HepG2 (cell line): Measurements from ENCODE around the gene SLC29A2. TPM values are rescaled to one million over a fixed set of nuclear protein-coding genes. Genes with fewer than 3 reads are reported as not detected.
A peak's percentile ranks its signal among the peaks of the same experiment; 100 is the strongest.

Source experiments
- BORCS8-MEF2B ChIP-seq: sonication (generic); formaldehyde crosslinking; IDR thresholded peaks from 2 replicates; pipeline ENCODE4 v1.8.0; 2022; ENCODE audit warnings: mild to moderate bottlenecking, missing genetic modification reagents
- HNRNPK ChIP-seq: fragments of 200-400 bp; formaldehyde crosslinking; IDR thresholded peaks from 2 replicates; pipeline ENCODE4 v1.6.1; 2018; ENCODE audit warnings: low read length, low read depth, moderate library complexity, mild to moderate bottlenecking; ENCODE audit not compliant: poor library complexity, severe bottlenecking
- ISL2 ChIP-seq: sonication (generic); formaldehyde crosslinking; IDR thresholded peaks from 2 replicates; pipeline ENCODE4 v1.5.0; 2020; ENCODE audit warnings: missing genetic modification reagents
- MEIS2 ChIP-seq: sonication (generic); formaldehyde crosslinking; IDR thresholded peaks from 2 replicates; pipeline ENCODE4 v1.9.0; 2021; ENCODE audit warnings: mild to moderate bottlenecking, missing genetic modification reagents
- PITX1 ChIP-seq: sonication (generic); formaldehyde crosslinking; IDR thresholded peaks from 2 replicates; pipeline ENCODE4 v1.5.1; 2020; ENCODE audit warnings: mild to moderate bottlenecking, missing genetic modification reagents
- POLR2A ChIP-seq, 2 experiments: IDR thresholded peaks; 2 replicates each; pipeline ENCODE4 v1.6.1; 2011; ENCODE audit warnings: low read depth in 2 of 2, low read length in 2 of 2, mild to moderate bottlenecking in 1 of 2, moderate library complexity in 1 of 2; ENCODE audit not compliant: insufficient read depth in 1 of 2
- PRMT3 ChIP-seq: sonication (generic); formaldehyde crosslinking; IDR thresholded peaks from 2 replicates; pipeline ENCODE4 v1.8.1; 2022; ENCODE audit warnings: low read depth, mild to moderate bottlenecking, moderate library complexity, missing genetic modification reagents, borderline replicate concordance
- SMAD3 ChIP-seq: sonication (generic); formaldehyde crosslinking; IDR thresholded peaks from 2 replicates; pipeline ENCODE4 v1.4.0; 2020; ENCODE audit warnings: missing genetic modification reagents
- TFDP1 ChIP-seq: IDR thresholded peaks from 2 replicates; pipeline ENCODE4 v1.6.1; 2016; ENCODE audit warnings: missing compliant biosample characterization, missing genetic modification reagents, borderline replicate concordance
- XRCC5 ChIP-seq: fragments of 200-400 bp; formaldehyde crosslinking; optimal IDR thresholded peaks from 2 replicates; pipeline ENCODE3; 2017; ENCODE audit warnings: mild to moderate bottlenecking, low read length
- ZFX ChIP-seq: sonication (generic); formaldehyde crosslinking; IDR thresholded peaks from 2 replicates; pipeline ENCODE4 v1.4.0; 2020; ENCODE audit warnings: mild to moderate bottlenecking, low read depth, missing genetic modification reagents, moderate library complexity
- ZNF275 ChIP-seq: sonication (generic); formaldehyde crosslinking; IDR thresholded peaks from 2 replicates; pipeline ENCODE4 v1.8.0; 2022; ENCODE audit warnings: missing genetic modification reagents, mild to moderate bottlenecking, inconsistent platforms, borderline replicate concordance
- ZNF382 ChIP-seq: sonication (generic); formaldehyde crosslinking; IDR thresholded peaks from 2 replicates; pipeline ENCODE4 v1.5.0; 2020; ENCODE audit warnings: missing genetic modification reagents, mild to moderate bottlenecking, borderline replicate concordance
- ZNF562 ChIP-seq: sonication (generic); formaldehyde crosslinking; IDR thresholded peaks from 2 replicates; pipeline ENCODE4 v1.8.0; 2022; ENCODE audit warnings: missing genetic modification reagents, borderline replicate concordance
- ZNF724P ChIP-seq: sonication (generic); formaldehyde crosslinking; IDR thresholded peaks from 2 replicates; pipeline ENCODE4 v1.8.0; 2022; ENCODE audit warnings: missing genetic modification reagents, borderline replicate concordance
- ZNF788 ChIP-seq: sonication (generic); formaldehyde crosslinking; IDR thresholded peaks from 2 replicates; pipeline ENCODE4 v1.5.0; 2020; ENCODE audit warnings: mild to moderate bottlenecking, missing genetic modification reagents, borderline replicate concordance
- ZXDC ChIP-seq: sonication (generic); formaldehyde crosslinking; IDR thresholded peaks from 2 replicates; pipeline ENCODE4 v1.5.0; 2020; ENCODE audit warnings: mild to moderate bottlenecking, missing genetic modification reagents
- polyA plus RNA-seq, 8 experiments: library from polyadenylated mRNA; depleted of rRNA in 3 of 8; stranded (reverse) in 7 of 8; unstranded in 1 of 8; fragments of >200 nt; fragmentation: Illumina TruSeq in 4 of 8; extraction: Trizol in 4 of 8; gene quantifications; 2 replicates each; pipeline versions ENCODE4 v1.2.1 to v1.2.3, GENCODE V29; 2011 to 2016; ENCODE audit warnings: low read depth in 4 of 8, missing spikeins in 1 of 8, mixed read lengths in 1 of 8; ENCODE audit not compliant: insufficient read depth in 1 of 8
- total RNA-seq, 5 experiments: library from RNA; depleted of rRNA; stranded (reverse); fragments of >200 nt; fragmentation: Illumina TruSeq; extraction: Trizol; gene quantifications; 2 replicates each; pipeline ENCODE4 v1.2.3, GENCODE V29; 2016; ENCODE audit warnings: low read depth in 1 of 5
- TF ChIP-seq, protein P1 (sequence below): sonication (generic); formaldehyde crosslinking; IDR thresholded peaks from 2 replicates; pipeline ENCODE4 v1.4.0; 2020; ENCODE audit warnings: missing genetic modification reagents
- TF ChIP-seq, protein P2 (sequence below): sonication (generic); formaldehyde crosslinking; IDR thresholded peaks from 2 replicates; pipeline ENCODE4 v1.4.0; 2020; ENCODE audit warnings: missing genetic modification reagents

SLC29A2 gene
- total and polyA plus RNA-seq, 2 of the 13 experiments (the other 11 are each of a cell fraction or from before 2014, with no cell fraction given): 0.63 to 0.66 TPM

DNA sequence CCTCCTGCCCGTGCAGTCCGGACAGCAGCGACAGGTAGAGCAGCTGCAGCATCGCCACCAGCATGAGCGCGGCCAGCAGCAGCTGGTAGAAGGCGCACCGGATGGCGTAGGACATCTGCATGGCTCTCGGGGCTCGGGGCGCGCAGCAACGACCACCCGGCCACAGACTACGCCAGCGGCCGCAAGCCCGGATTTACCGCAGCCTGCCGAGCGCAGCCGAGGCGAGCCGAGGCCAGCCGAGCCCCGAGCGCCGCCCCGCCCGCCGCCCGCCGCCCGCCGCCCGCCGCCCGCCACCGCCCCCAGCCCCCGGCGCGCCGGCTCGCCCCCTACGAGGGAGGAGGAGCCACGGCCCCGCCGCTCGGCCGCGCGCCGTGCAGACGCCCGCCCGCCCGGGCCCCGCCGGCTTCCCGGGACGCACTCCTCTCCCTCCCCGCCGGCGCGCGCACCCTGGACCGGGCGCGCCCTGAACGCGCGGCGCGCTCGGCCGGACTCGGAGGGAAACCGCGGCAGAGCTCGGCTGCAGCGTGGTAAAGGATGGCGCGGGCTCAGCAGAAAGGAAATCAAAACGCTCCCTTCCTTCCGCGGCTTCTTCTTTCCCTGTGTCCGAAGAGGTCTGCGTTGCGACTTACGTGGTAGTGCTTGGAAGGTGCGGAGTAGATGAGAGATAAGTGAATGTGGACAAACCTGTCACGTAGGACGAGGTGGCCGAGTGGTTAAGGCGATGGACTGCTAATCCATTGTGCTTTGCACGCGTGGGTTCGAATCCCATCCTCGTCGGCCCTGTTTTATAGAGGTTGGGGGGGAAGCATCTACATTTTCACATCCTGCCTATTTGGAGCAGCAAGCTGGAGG is 23.9 kb downstream of the SLC29A2 start, which contains the start of gene B4GAT1 (continued):
- TF ChIP-seq ZNF724P (CRISPR knock-in tag): peak; percentile 66; the same call in 1 of the 2 replicates
- TF ChIP-seq TFDP1: no peak
- peak; percentile 79; the same call in 1 of the 2 replicates for TF ChIP-seq SMAD3 (CRISPR knock-in tag)
- no peak for TF ChIP-seq ZNF562 (CRISPR knock-in tag)
- TF ChIP-seq ZNF788: 0 out of 2 replicates have a peak, but pooled peaks have one; percentile 13
- peak; percentile 85 for TF ChIP-seq PITX1 (CRISPR knock-in tag)
- peak; percentile 54 to 65; a peak in 3 of 4 replicates for TF ChIP-seq POLR2A (IDR thresholded peaks at IDR 0.05; ENCODE audit: insufficient read depth in 1 of 2, low read depth in 2 of 2, low read length in 2 of 2)
- TF ChIP-seq ZFX (CRISPR knock-in tag): peak; percentile 49
- TF ChIP-seq ISL2 (CRISPR knock-in tag): 0 out of 2 replicates have a peak, but pooled peaks have one; percentile 22
- no peak for TF ChIP-seq XRCC5
- no peak for TF ChIP-seq MEIS2 (CRISPR knock-in tag)
- no peak for TF ChIP-seq ZXDC (CRISPR knock-in tag)
- 0 out of 2 replicates have a peak, but pooled peaks have one; percentile 40 for TF ChIP-seq BORCS8-MEF2B (CRISPR knock-in tag)
- TF ChIP-seq PRMT3: 0 out of 2 replicates have a peak, but pooled peaks have one; percentile 56
- TF ChIP-seq, protein P1, sequence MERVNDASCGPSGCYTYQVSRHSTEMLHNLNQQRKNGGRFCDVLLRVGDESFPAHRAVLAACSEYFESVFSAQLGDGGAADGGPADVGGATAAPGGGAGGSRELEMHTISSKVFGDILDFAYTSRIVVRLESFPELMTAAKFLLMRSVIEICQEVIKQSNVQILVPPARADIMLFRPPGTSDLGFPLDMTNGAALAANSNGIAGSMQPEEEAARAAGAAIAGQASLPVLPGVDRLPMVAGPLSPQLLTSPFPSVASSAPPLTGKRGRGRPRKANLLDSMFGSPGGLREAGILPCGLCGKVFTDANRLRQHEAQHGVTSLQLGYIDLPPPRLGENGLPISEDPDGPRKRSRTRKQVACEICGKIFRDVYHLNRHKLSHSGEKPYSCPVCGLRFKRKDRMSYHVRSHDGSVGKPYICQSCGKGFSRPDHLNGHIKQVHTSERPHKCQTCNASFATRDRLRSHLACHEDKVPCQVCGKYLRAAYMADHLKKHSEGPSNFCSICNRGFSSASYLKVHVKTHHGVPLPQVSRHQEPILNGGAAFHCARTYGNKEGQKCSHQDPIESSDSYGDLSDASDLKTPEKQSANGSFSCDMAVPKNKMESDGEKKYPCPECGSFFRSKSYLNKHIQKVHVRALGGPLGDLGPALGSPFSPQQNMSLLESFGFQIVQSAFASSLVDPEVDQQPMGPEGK: 0 out of 2 replicates have a peak, but pooled peaks have one; percentile 17
- TF ChIP-seq, protein P2, sequence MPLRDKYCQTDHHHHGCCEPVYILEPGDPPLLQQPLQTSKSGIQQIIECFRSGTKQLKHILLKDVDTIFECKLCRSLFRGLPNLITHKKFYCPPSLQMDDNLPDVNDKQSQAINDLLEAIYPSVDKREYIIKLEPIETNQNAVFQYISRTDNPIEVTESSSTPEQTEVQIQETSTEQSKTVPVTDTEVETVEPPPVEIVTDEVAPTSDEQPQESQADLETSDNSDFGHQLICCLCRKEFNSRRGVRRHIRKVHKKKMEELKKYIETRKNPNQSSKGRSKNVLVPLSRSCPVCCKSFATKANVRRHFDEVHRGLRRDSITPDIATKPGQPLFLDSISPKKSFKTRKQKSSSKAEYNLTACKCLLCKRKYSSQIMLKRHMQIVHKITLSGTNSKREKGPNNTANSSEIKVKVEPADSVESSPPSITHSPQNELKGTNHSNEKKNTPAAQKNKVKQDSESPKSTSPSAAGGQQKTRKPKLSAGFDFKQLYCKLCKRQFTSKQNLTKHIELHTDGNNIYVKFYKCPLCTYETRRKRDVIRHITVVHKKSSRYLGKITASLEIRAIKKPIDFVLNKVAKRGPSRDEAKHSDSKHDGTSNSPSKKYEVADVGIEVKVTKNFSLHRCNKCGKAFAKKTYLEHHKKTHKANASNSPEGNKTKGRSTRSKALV (CRISPR knock-in tag): 0 out of 2 replicates have a peak, but pooled peaks have one; percentile 43
- TF ChIP-seq ZNF275 (CRISPR knock-in tag): peak; percentile 64; the same call in 1 of the 2 replicates
- no peak for TF ChIP-seq ZNF382
- no peak for TF ChIP-seq HNRNPK
